ENCODE data around the gene SERPING1. TPM values are rescaled to one million over a fixed set of nuclear protein-coding genes. Genes with fewer than 3 reads are reported as not detected.

The SERPING1 gene
- total and polyA plus RNA-seq, 2 of the 13 experiments (the other 11 are each of a cell fraction or from before 2014, with no cell fraction given), result 2.0 to 10.4 TPM

- TF ChIP-seq ZNF770 (CRISPR knock-in tag; IDR thresholded peaks at IDR 0.05) (no peak), CHCHD3 (CRISPR knock-in tag; IDR thresholded peaks at IDR 0.05) (no peak), STAG1 (CRISPR knock-in tag; IDR thresholded peaks at IDR 0.05) (no peak), ZNF562 (CRISPR knock-in tag; IDR thresholded peaks at IDR 0.05; ENCODE audit: borderline replicate concordance) (no peak), HMGXB3 (CRISPR knock-in tag; IDR thresholded peaks at IDR 0.05; ENCODE audit: borderline replicate concordance) (peak; percentile 81; the same call in 1 of the 2 replicates), ZBTB7A (CRISPR knock-in tag; IDR thresholded peaks at IDR 0.05) (no peak), HES4 (CRISPR knock-in tag; IDR thresholded peaks at IDR 0.05; ENCODE audit: borderline replicate concordance) (no peak; the same call in 1 of the 2 replicates), HINFP (CRISPR knock-in tag; IDR thresholded peaks at IDR 0.05; ENCODE audit: low read depth) (peak; percentile 99), ZNF616 (CRISPR knock-in tag; IDR thresholded peaks at IDR 0.05; ENCODE audit: low read depth) (no peak), ZNF547 (CRISPR knock-in tag; IDR thresholded peaks at IDR 0.05) (no peak), TAF15 (IDR thresholded peaks at IDR 0.05; ENCODE audit: low read depth, low read length, poor library complexity, severe bottlenecking) (no peak), PBX3 (CRISPR knock-in tag; IDR thresholded peaks at IDR 0.05; ENCODE audit: borderline replicate concordance) (no peak), ARNT (IDR thresholded peaks at IDR 0.05) (no peak), NFE2L1 (CRISPR knock-in tag; IDR thresholded peaks at IDR 0.05; ENCODE audit: borderline replicate concordance) (no peak), CEBPZ (IDR thresholded peaks at IDR 0.05; ENCODE audit: low read length) (no peak), SIN3B (IDR thresholded peaks at IDR 0.05; ENCODE audit: low read length) (0 out of 2 replicates have a peak, but pooled peaks have one; percentile 62)
Measured at GRCh38 chr11:57657194-57658022, 59.9 kb downstream of the SERPING1 start, which contains the start of gene CLP1 (continued).
